IPS-18a (cell line): ENCODE results near the gene PDE4C.

Experiments used
- H3K27ac ChIP-seq: one replicate; pipeline ENCODE4 v1.5.1; 2013; ENCODE audit warnings: low read length
- H3K27me3 ChIP-seq: one replicate; pipeline ENCODE4 v1.6.1; 2013; ENCODE audit warnings: mild to moderate bottlenecking, low read length; ENCODE audit not compliant: control insufficient read depth, insufficient read depth
- H3K36me3 ChIP-seq: one replicate; pipeline ENCODE4 v1.6.1; 2013; ENCODE audit warnings: low read depth, low read length; ENCODE audit not compliant: control insufficient read depth
- H3K4me1 ChIP-seq: one replicate; pipeline ENCODE4 v1.6.1; 2013; ENCODE audit warnings: low read depth, low read length; ENCODE audit not compliant: control insufficient read depth
- H3K4me3 ChIP-seq: one replicate; pipeline ENCODE4 v1.5.1; 2013; ENCODE audit warnings: low read length
- H3K9ac ChIP-seq: one replicate; pipeline ENCODE4 v1.6.1; 2013; ENCODE audit warnings: mild to moderate bottlenecking, low read length, moderate library complexity
- H3K9me3 ChIP-seq: one replicate; pipeline ENCODE4 v1.6.1; 2013; ENCODE audit warnings: low read depth, low read length; ENCODE audit not compliant: control insufficient read depth

Gene PDE4C

DNA sequence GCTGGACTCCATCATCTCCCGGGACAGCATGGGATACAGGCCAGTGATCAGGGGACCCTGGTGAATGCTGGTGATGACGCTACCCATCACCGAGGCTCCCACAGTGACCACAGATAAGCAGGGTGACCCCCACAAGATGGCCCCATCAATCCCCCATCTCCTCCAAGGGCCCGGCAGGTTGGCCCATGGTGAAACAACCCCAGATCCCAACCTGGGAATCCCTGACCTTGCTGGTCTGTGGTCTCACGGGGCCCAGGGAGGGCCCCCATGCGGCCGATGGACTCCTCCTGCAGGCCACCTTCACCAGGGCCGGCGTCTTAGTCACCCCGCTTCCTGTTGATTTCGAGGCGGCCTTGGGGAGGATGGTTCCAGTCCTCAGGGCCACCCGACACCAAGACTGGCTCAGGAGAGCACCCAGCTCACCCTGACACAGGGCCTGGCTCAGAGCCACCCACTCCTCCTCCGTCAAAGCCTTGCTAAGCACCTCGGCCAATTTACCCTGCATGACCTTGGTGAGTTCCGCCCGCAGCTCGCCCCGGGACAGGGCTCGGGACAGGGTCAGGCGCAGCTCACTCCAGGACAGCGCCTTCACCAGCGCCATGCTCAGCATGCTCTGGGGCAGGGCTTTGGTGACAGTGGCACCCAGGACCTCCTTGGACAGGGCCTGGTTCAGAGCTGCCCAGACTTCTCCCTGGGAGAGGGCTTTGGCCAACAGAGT is 38.1 kb upstream of the PDE4C start:
- Histone ChIP-seq H3K4me3 (no peak overlapping the region), H3K36me3 (no peaks in the 10 kb centered on the region), H3K9me3 (no peaks in the 10 kb centered on the region), H3K4me1 (no peaks in the 10 kb centered on the region), H3K27me3 (no peaks in the 10 kb centered on the region), H3K27ac (no peak overlapping the region), H3K9ac (no peak overlapping the region)

GRCh38 chr19:18263324-18264136 is 37.3 kb upstream of the PDE4C start:
- Histone ChIP-seq H3K4me1 (no peaks in the 10 kb centered on the region), H3K4me3 (no peak overlapping the region), H3K27ac (no peak overlapping the region), H3K36me3 (no peaks in the 10 kb centered on the region), H3K27me3 (no peaks in the 10 kb centered on the region), H3K9ac (no peak overlapping the region), H3K9me3 (no peaks in the 10 kb centered on the region)

- no peaks in the 10 kb centered on the region for H3K36me3 ChIP-seq
- no peak overlapping the region for H3K4me3 ChIP-seq
- H3K27ac ChIP-seq: no peak overlapping the region
- no peaks in the 10 kb centered on the region for H3K4me1 ChIP-seq
- H3K9me3 ChIP-seq: no peaks in the 10 kb centered on the region
- no peak overlapping the region for H3K9ac ChIP-seq
- no peaks in the 10 kb centered on the region for H3K27me3 ChIP-seq
These were observed 36.7 kb upstream of the PDE4C start for GRCh38 chr19:18262917-18263316.

- Histone ChIP-seq H3K36me3 (no peaks in the 10 kb centered on the region), H3K9me3 (no peaks in the 10 kb centered on the region), H3K9ac (no peak overlapping the region), H3K27me3 (no peaks in the 10 kb centered on the region), H3K27ac (no peak overlapping the region), H3K4me3 (no peak overlapping the region), H3K4me1 (no peaks in the 10 kb centered on the region)
These were observed 35.9 kb upstream of the PDE4C start for GRCh38 chr19:18262144-18262543.

- no peak overlapping the region for H3K9ac ChIP-seq
- H3K4me1 ChIP-seq: no peaks in the 10 kb centered on the region
- no peak overlapping the region for H3K4me3 ChIP-seq
- no peak overlapping the region for H3K27ac ChIP-seq
- H3K36me3 ChIP-seq: no peaks in the 10 kb centered on the region
- H3K9me3 ChIP-seq: no peaks in the 10 kb centered on the region
- no peaks in the 10 kb centered on the region for H3K27me3 ChIP-seq
These were observed 35.2 kb upstream of the PDE4C start for GRCh38 chr19:18261474-18261873.

GRCh38 chr19:18259893-18260292 is 33.7 kb upstream of the PDE4C start:
- H3K27me3 ChIP-seq: no peaks in the 10 kb centered on the region
- no peaks in the 10 kb centered on the region for H3K9me3 ChIP-seq
- H3K4me1 ChIP-seq: no peaks in the 10 kb centered on the region

DNA sequence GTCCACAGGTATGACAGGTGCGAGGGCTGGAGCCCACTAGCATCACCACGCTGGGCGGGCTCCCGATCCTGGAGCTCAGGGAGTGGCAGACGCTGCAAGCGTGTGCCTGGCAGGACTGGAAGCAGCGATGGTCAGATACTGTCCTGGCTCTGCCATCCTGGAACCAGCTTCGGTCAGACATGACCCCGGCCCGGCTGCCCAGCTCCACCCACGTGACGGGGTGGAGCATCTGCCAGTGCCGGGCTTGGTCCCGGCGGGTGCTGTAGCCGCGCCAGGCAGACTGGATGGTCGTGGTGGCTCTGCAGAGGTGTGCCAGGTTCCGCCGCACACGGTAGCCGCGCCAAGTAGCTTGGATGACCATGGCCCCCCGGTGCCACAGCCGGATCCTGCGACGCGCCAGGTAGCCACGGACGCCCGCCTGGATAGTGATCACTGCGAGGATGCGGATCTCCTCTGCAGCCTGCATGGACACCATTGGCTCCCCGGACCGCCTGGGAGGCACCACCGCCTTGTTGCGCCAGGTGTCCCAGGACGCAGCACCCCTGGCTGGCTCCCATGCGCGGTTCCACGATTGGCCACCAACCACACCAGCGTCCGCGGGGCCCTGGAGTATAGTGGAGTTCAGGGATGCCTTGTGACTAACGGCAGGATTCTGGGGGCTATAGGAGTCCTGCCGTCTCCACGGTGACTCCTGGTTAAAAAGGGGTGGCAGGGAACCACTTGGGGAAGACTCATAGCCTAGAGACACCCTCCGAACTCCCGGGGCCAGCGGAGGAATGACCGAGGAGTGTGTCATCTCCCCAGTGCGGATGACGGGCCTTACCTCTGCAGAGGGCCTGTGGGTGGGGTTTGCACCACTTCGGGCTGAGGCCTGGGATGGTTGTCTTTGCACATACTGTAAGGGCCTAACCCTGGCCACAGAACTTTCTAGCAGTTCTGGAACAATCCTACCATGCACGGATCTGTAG is 31.5 kb upstream of the PDE4C start:
- Histone ChIP-seq H3K9ac (no peak overlapping the region), H3K4me3 (no peak overlapping the region), H3K36me3 (no peaks in the 10 kb centered on the region), H3K27me3 (peaks cover 20% of the 10 kb centered on the region), H3K27ac (no peak overlapping the region), H3K9me3 (no peaks in the 10 kb centered on the region), H3K4me1 (peaks cover 5% of the 10 kb centered on the region)

More at GRCh38 chr19:18259893-18260292, 33.7 kb upstream of the PDE4C start:
- Histone ChIP-seq H3K9ac (no peak overlapping the region), H3K36me3 (no peaks in the 10 kb centered on the region), H3K4me3 (no peak overlapping the region), H3K27ac (no peak overlapping the region)

DNA sequence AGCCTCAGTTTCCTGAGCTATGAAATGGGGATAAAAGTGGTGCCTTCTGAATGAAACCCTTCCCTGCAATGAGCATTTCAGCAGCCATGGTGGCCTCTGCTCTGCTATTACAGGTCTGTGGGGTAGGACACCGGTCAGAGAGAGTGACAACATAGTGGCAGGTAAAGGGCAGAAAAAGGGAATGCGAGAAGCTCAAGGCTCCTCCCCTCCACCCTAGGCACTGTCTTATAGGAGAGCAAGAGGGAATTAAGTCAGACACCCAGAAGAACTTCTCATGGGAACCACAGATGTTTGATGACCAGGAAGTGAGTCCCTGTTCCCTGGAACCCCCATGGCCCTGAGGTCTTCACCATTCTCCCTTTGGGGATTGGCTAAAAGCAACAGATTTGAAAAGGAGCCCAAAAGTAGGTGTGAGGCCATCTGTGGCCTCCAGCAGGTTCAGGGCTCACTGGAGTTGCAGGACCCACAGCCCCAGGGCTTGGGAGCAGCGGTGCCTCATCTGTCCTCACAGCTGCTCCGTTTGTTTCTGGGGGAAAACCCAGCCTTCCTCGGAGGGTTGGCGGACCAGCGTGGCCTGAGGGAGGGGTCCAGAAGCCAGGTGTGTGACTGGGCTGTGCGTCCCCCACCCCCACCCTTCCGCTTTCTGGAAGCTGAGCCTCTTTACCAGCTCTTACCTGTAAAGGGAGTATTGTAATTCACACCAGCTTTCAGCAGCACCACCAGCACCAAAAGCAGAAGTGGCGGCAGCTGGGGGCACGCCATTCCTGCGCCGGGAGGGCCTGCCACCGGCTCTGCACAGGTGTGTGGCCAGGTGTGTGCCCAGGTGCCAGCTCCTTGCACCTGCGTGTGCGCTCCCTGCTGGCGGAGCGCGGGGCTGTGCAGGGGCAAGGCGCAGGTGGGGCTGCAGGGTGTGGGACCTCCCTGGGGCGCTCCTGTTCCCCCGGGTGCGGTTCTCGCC is 28.6 kb upstream of the PDE4C start:
- Histone ChIP-seq H3K27ac (no peak overlapping the region), H3K4me3 (peak overlapping the region; percentile 17), H3K36me3 (no peaks in the 10 kb centered on the region), H3K4me1 (peaks cover 5% of the 10 kb centered on the region), H3K9me3 (no peaks in the 10 kb centered on the region), H3K27me3 (peaks cover 20% of the 10 kb centered on the region), H3K9ac (no peak overlapping the region)

GRCh38 chr19:18253716-18254115 is 27.5 kb upstream of the PDE4C start:
- no peaks in the 10 kb centered on the region for H3K36me3 ChIP-seq
- H3K27ac ChIP-seq: no peak overlapping the region
- no peak overlapping the region for H3K9ac ChIP-seq
- H3K9me3 ChIP-seq: no peaks in the 10 kb centered on the region
- no peak overlapping the region for H3K4me3 ChIP-seq
- peaks cover 5% of the 10 kb centered on the region for H3K4me1 ChIP-seq
- peaks cover 20% of the 10 kb centered on the region for H3K27me3 ChIP-seq

- Histone ChIP-seq H3K36me3 (no peaks in the 10 kb centered on the region), H3K9ac (no peak overlapping the region), H3K9me3 (no peaks in the 10 kb centered on the region), H3K4me3 (no peak overlapping the region), H3K27me3 (peaks cover 20% of the 10 kb centered on the region), H3K4me1 (peaks cover 5% of the 10 kb centered on the region), H3K27ac (no peak overlapping the region)
These were observed 26.9 kb upstream of the PDE4C start for GRCh38 chr19:18253130-18253529.
